ENCODE data around the gene POGK. TPM values are rescaled to one million over a fixed set of nuclear protein-coding genes. Genes with fewer than 3 reads are reported as not detected.

Gene POGK
- total and polyA plus RNA-seq, 2 experiments from 2014 or later = 10.9 to 31.4 TPM

DNA sequence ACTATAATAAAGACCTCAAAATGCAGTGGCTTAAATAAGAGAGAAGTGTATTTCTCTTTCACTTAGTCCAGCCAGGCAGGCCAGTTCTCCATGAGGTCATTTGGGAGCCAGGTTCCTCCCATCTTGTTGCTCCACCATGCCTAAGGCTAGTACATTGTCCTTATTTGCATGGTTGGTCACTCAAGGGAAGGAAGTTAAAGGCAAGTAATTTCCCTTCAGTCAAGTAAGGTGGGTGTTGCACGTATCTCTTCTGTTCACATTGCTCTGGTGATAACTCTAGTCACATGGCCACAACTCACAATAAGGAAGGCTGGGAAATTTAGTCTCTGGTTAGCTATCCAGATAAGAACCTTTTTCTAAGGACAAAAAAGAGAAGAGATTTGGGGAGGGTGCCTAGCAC lies 64.0 kb downstream of the POGK start (continued):
- TF ChIP-seq, protein P1, sequence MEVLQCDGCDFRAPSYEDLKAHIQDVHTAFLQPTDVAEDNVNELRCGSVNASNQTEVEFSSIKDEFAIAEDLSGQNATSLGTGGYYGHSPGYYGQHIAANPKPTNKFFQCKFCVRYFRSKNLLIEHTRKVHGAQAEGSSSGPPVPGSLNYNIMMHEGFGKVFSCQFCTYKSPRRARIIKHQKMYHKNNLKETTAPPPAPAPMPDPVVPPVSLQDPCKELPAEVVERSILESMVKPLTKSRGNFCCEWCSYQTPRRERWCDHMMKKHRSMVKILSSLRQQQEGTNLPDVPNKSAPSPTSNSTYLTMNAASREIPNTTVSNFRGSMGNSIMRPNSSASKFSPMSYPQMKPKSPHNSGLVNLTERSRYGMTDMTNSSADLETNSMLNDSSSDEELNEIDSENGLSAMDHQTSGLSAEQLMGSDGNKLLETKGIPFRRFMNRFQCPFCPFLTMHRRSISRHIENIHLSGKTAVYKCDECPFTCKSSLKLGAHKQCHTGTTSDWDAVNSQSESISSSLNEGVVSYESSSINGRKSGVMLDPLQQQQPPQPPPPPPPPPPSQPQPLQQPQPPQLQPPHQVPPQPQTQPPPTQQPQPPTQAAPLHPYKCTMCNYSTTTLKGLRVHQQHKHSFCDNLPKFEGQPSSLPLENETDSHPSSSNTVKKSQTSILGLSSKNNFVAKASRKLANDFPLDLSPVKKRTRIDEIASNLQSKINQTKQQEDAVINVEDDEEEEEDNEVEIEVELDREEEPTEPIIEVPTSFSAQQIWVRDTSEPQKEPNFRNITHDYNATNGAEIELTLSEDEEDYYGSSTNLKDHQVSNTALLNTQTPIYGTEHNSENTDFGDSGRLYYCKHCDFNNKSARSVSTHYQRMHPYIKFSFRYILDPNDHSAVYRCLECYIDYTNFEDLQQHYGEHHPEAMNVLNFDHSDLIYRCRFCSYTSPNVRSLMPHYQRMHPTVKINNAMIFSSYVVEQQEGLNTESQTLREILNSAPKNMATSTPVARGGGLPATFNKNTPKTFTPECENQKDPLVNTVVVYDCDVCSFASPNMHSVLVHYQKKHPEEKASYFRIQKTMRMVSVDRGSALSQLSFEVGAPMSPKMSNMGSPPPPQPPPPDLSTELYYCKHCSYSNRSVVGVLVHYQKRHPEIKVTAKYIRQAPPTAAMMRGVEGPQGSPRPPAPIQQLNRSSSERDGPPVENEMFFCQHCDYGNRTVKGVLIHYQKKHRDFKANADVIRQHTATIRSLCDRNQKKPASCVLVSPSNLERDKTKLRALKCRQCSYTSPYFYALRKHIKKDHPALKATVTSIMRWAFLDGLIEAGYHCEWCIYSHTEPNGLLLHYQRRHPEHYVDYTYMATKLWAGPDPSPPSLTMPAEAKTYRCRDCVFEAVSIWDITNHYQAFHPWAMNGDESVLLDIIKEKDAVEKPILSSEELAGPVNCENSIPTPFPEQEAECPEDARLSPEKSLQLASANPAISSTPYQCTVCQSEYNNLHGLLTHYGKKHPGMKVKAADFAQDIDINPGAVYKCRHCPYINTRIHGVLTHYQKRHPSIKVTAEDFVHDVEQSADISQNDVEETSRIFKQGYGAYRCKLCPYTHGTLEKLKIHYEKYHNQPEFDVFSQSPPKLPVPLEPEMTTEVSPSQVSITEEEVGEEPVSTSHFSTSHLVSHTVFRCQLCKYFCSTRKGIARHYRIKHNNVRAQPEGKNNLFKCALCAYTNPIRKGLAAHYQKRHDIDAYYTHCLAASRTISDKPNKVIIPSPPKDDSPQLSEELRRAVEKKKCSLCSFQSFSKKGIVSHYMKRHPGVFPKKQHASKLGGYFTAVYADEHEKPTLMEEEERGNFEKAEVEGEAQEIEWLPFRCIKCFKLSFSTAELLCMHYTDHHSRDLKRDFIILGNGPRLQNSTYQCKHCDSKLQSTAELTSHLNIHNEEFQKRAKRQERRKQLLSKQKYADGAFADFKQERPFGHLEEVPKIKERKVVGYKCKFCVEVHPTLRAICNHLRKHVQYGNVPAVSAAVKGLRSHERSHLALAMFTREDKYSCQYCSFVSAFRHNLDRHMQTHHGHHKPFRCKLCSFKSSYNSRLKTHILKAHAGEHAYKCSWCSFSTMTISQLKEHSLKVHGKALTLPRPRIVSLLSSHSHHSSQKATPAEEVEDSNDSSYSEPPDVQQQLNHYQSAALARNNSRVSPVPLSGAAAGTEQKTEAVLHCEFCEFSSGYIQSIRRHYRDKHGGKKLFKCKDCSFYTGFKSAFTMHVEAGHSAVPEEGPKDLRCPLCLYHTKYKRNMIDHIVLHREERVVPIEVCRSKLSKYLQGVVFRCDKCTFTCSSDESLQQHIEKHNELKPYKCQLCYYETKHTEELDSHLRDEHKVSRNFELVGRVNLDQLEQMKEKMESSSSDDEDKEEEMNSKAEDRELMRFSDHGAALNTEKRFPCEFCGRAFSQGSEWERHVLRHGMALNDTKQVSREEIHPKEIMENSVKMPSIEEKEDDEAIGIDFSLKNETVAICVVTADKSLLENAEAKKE (CRISPR knock-in tag; IDR thresholded peaks at IDR 0.05) = no peak
- TF ChIP-seq NANOG (IDR thresholded peaks at IDR 0.05; ENCODE audit: borderline replicate concordance) (no peak), EZH2phosphoT487 (IDR thresholded peaks at IDR 0.05; ENCODE audit: unreplicated experiment) (no peak), POLR2AphosphoS5 (IDR thresholded peaks at IDR 0.05; ENCODE audit: low read depth) (no peak), EZH2 (IDR thresholded peaks at IDR 0.05; ENCODE audit: low read depth, unreplicated experiment) (no peak), ZNF331 (CRISPR knock-in tag; IDR thresholded peaks at IDR 0.05; ENCODE audit: low read depth) (no peak), ZNF114 (CRISPR knock-in tag; IDR thresholded peaks at IDR 0.05) (no peak), STAT1 (IDR thresholded peaks at IDR 0.05; ENCODE audit: unreplicated experiment) (no peak)
- TF ChIP-seq, protein P2, sequence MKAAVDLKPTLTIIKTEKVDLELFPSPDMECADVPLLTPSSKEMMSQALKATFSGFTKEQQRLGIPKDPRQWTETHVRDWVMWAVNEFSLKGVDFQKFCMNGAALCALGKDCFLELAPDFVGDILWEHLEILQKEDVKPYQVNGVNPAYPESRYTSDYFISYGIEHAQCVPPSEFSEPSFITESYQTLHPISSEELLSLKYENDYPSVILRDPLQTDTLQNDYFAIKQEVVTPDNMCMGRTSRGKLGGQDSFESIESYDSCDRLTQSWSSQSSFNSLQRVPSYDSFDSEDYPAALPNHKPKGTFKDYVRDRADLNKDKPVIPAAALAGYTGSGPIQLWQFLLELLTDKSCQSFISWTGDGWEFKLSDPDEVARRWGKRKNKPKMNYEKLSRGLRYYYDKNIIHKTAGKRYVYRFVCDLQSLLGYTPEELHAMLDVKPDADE (IDR thresholded peaks at IDR 0.05) = no peak

DNA sequence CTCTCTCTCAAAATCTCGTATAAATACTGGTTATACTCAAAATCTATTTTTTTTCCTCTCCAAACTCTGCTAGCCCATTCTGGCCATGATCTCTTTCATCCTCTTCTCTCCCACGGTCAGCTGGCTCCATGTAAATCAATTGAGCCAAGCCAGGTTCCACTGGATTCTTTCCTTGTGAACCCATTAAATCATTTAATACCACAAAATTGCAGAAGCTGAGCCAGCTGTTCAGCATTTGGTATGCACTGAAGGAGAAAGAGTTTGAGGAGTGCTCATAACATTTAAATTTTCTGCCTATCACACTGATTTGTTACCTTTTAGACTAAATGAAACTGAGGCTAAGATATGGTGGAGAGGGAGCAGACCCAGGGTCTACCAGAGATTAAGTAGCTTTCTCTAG lies 65.9 kb downstream of the POGK start:
- Histone ChIP-seq H3F3A (replicated peaks; ENCODE audit: low read depth) (no peaks in the 10 kb centered on the region), H2AFZ (no peak overlapping the region), H3K27me3 (ENCODE audit: insufficient read depth) (no peaks in the 10 kb centered on the region), H3K4me2 (no peak overlapping the region), H3K79me2 (replicated peaks; ENCODE audit: insufficient read depth) (no peaks in the 10 kb centered on the region), H3K36me3 (ENCODE audit: insufficient read depth) (no peaks in the 10 kb centered on the region), H3K4me3 (no peak overlapping the region), H3K9me2 (ENCODE audit: insufficient read depth) (no peaks in the 10 kb centered on the region), H4K20me1 (replicated peaks; ENCODE audit: insufficient read depth) (no peaks in the 10 kb centered on the region), H3K27ac (ENCODE audit: low read depth) (no peak overlapping the region), H3K4me1 (ENCODE audit: insufficient read depth) (peaks cover 5% of the 10 kb centered on the region; the same call in 1 of the 2 replicates)
- H3K4me1 Mint-ChIP-seq = no peaks in the 10 kb centered on the region
- H3K36me3 Mint-ChIP-seq (ENCODE audit: low read depth) = no peaks in the 10 kb centered on the region
- DNase-seq (ENCODE audit: low spot score) (no peak), ATAC-seq (no peak)
- no peaks in the 10 kb centered on the region for H3K9me3 Mint-ChIP-seq
- H3K27ac Mint-ChIP-seq = no peak overlapping the region
- peaks cover 11% of the 10 kb centered on the region for H3K27me3 Mint-ChIP-seq (ENCODE audit: insufficient read depth, low read depth, poor library complexity)
- H3K4me3 Mint-ChIP-seq = no peak overlapping the region
- no peak for TF ChIP-seq CREB1 (CRISPR knock-in tag; IDR thresholded peaks at IDR 0.05; ENCODE audit: low read depth)
- TF ChIP-seq ZNF331 (CRISPR knock-in tag; IDR thresholded peaks at IDR 0.05; ENCODE audit: low read depth) = no peak
- TF ChIP-seq NANOG (IDR thresholded peaks at IDR 0.05; ENCODE audit: borderline replicate concordance) = no peak
- TF ChIP-seq ZNF114 (CRISPR knock-in tag; IDR thresholded peaks at IDR 0.05) = no peak
